ENCODE measurements around the gene RABL2A. TPM values are rescaled to one million over a fixed set of nuclear protein-coding genes. Genes with fewer than 3 reads are reported as not detected.

RABL2A gene
- total and polyA plus RNA-seq, 4 donors: 1.1 to 6.2 (median 4.0) TPM

Small RNAs within 50 kb of the gene (small RNA-seq; reads per million reads assigned to genes)
- not detected for gene MIR1302-3
- gene RNU6-744P: not detected

Other genes starting within 250 kb of the RABL2A start
- gene ZNG1B, start 189.6 kb upstream of the RABL2A start, total RNA-seq: 10 to 100 TPM; 15.2 to 28.2 TPM
- 10 to 100 TPM; 13.4 to 38.9 TPM for gene ZNG1B, start 189.6 kb upstream of the RABL2A start, polyA plus RNA-seq
- gene FOXD4L1, start 128.6 kb upstream of the RABL2A start, total RNA-seq: 1 to 10 TPM in 1 of 2 donors, under 1 TPM in 1; 0.42 to 2.5 TPM
- gene FOXD4L1, start 128.6 kb upstream of the RABL2A start, polyA plus RNA-seq: not detected
- 10 to 100 TPM; 70.6 to 70.8 TPM for gene SLC35F5, start 129.4 kb downstream of the RABL2A start, total RNA-seq
- gene SLC35F5, start 129.4 kb downstream of the RABL2A start, polyA plus RNA-seq: 10 to 100 TPM; 15.3 to 18.5 TPM

Measured in liver (tissue), 5 donors.